GM18526 (cell line): Measurements from ENCODE around the gene SLC2A13.

Experiments
- POLR2A ChIP-seq: IDR thresholded peaks from 3 replicates; pipeline ENCODE4 v1.6.1; 2011; ENCODE audit not compliant: insufficient read length; ENCODE audit errors: extremely low read depth

Gene SLC2A13

DNA sequence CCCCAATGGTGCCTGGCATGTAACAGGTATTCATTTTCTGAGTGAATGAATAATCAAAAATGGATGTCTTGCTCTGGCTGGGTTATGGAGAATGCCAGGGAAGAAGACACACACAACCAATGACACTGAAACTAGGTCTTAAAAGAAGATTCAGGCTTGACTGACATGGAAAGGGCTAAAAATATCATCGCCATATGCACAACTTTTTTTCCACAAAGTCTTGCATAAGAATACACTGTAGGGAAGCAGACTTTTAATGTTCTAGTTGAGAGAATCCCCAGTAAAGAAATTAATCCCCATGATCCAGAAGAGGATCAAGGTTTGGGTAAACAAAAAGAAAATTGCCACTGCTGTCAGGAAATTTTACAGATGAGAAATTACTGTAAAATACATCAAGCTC lies 116.4 kb downstream of the SLC2A13 start:
- TF ChIP-seq POLR2A, result no peak

DNA sequence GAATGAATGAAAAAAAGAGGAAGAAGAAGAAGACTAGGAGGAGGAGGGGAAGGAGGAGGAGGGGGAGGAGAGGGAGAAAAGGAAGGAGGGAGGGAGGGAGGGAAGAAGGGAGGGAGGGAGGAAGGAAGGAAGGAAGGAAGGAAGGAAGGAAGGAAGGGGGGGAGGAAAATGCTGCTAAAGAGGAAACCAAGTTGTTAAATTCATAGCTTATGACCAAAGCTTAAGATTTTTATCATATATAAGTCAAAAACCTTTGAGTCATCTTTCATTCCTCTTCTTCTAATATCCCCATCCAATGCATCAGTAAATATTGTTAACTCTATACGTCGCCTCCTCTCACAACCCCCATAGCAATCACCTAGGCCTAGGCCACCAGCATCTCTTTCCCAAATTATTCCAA lies 117.3 kb downstream of the SLC2A13 start:
- no peak for TF ChIP-seq POLR2A

DNA sequence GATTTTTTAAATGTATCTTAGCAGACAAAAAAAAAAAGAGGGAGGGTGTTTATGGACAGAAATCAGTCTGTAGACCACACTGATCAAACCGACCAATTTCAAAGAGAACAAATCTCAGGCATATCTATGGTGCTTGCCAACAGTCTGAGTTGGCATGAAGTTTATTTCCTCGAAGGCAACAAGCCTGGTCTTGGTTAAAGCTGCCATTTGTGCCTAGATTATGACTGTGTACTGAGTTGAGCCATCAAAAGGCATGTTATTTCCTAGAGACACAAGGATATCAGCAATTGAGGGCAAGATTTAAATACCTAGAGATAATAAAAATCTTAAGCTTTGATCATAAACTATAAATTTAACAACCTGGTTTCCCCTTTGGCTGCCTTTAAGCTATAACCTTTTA lies 119.2 kb downstream of the SLC2A13 start:
- TF ChIP-seq POLR2A, result no peak

DNA sequence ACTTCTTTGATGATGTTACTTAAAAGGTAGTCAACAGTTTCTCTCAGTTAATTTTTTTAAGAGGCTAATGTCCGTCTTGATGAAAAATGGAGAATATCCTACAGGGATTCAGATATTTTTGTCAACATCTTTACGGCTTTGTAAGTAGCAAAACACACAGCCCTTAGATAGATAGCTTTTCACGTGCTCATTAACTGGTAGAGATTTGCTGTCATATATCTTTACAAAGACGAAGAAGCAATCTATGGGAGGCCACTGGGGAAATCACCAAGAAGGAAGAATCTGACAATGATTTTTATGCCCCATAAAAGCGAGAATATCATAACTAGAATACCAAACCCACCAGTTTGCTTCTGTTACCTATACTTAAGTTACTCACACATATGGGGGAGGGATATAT lies 121.2 kb downstream of the SLC2A13 start:
- TF ChIP-seq POLR2A, result no peak

DNA sequence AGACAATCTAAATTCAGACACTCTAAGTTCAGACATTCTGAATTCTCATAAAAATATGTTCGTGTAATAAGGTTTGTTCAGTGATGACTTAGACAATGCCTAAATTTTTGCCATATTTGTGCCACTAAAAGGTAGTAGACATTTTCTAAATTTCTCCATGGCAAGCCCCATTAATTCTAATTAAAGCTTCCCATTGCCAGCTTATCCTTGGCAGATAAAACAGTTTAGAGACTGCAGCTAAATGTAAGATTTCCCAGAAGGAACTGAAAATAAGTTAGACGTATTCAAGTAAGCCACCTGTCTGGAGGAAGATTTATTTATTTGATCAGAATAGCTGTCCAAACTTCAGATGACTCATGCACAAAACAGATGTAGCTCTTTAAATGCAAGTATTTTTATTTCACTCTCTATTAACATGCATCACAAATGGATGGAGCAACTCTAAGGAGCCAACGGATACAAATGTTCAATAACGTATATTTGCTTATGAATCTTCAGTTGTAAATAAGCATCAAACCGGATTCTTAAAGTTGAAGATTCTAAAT lies 130.4 kb downstream of the SLC2A13 start:
- no peak for TF ChIP-seq POLR2A

DNA sequence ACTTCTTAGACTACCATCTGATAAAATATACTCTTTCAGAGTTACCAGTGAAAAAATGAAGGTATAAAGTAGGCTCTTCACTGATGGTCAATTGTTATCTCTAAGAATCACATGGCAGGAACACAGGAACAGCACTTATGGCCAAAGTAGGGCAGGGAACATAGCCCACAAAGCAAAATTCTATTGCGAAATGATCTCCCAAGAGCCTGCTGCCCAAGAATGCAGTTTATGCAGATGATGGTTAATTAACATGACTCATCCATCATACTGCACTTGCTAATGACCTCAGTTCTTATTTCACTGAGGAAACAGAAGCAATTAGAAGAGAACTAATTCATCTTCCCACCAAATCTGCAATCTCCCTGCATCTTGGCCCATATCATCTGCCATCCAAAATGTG lies 133.8 kb downstream of the SLC2A13 start:
- no peak for TF ChIP-seq POLR2A

DNA sequence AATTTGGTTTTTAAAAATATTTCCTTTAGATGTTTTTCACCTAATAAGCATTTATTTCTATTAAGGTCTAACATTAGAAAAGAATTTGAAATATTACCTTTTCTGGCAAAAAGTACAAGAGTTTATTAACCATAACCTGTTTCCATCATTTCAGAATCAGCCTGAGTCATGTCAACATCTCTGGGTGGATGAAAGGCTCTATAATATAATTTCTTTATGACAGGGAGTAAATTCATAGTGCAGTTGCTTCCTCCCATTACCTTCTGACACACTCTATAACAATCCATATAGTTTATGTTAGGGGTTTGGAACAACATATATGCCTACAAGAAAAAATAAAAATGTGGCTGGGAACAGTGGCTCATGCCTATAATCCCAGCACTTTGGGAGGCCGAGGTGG lies 134.5 kb downstream of the SLC2A13 start:
- no peak for TF ChIP-seq POLR2A

DNA sequence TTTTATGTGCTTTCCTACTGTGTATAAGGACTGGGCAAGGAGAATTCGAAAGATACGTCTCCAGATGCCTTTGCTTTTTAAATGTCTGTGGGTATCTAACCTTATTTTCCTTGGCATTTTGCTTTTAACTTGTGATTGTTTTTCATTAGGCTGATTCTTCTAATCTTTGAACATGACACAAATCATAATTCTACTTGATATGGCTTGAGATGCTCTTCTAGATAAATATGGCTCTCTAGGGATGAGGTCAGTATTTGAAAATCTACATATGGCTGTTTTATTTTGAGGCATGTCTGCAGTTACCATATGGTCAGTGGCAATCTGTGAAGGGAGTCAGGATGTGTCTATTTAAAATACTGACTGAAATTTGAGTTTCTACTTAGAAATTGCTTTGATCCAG lies 139.2 kb downstream of the SLC2A13 start:
- TF ChIP-seq POLR2A, result no peak

DNA sequence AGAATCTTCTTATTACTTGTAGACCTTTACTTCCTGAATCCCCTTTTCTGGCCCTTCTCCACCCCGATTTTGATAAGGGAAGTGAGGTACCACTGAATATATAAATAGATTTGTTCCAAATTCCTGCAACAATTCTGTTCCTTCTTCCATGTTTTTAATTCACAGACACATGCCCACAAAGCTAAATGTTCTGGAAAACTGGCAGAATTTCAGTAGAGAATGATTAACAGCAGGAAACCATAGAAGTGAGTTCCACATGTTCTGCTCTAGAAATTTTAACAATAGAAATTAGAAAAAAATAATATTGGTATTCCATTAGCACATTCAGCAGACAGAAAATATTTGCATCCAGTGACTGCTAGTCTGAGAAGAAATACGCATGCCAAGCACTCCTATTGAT lies 139.6 kb downstream of the SLC2A13 start:
- TF ChIP-seq POLR2A, result no peak

DNA sequence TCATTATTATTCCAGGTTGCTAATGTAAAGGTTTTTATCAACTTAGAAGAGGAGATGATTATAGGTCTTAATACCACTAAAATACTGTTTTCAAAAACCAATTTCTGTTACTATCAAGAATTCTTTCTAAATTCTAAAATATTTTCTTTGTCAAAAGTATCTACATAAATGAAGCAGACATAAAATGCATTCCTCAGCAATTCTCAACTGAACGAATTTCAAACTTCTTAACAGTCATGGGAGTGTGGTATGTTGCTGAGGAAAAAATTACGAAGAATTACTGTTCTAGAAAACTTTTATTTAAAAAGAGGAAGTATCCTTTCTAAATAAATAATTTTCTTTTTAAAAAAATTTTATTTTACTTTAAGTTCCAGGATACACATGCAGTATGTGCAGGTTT lies 146.4 kb downstream of the SLC2A13 start:
- no peak for TF ChIP-seq POLR2A

DNA sequence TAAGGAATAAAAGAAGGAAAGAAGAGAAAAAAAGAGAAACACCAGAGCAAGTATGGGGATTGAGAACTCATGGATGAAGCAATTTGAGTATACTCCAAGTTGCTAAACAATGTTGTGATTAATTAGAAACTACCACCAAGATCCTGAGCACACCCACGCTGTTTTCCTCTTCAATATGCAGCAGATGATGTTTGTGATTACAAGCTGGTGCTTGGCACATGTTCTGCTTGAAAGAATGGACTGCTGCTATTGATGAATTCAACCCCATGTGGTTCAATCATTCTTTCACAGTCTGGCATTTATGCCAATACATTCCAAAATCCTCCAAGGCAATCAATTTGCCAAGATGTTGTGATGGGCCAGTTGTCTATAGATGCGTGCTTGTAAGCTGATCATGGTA lies 146.8 kb downstream of the SLC2A13 start:
- TF ChIP-seq POLR2A, result no peak

DNA sequence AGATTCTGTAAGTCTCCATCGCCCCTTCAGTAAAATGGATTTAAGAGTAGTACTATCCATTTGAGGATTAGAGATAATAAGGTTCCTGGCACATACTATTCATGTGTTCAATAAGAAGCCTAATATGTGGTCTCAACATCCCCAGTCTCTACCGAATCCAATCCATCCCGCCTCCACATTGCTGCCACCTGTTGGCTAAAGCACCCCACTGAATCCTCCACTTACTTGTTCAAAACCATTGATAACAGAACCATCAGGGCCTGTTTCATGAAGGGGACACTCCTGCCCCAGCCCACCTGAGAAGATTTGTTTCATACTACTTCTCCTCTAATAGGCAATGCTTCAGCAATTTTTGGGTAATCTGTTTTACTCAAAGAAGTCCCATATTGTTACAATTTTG lies 147.5 kb downstream of the SLC2A13 start:
- no peak for TF ChIP-seq POLR2A

DNA sequence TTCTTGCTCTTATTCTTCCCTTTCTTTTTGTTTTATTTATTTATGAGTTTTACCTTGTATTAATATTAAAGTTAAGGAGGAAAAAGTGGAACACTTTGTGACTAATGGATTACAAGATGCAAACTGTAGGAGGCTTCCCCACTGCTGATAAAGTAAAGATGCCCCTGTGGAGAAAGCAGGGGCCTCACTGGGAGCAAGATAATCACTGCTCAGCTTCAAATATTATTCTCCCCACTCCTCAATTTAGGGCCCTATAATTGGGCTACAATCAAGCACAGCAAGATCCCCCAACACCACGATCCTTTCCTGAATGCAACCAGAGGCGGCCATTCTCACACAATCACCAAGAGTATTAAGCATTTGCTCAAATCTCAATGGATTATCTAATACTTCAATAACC lies 149.2 kb downstream of the SLC2A13 start:
- no peak for TF ChIP-seq POLR2A

DNA sequence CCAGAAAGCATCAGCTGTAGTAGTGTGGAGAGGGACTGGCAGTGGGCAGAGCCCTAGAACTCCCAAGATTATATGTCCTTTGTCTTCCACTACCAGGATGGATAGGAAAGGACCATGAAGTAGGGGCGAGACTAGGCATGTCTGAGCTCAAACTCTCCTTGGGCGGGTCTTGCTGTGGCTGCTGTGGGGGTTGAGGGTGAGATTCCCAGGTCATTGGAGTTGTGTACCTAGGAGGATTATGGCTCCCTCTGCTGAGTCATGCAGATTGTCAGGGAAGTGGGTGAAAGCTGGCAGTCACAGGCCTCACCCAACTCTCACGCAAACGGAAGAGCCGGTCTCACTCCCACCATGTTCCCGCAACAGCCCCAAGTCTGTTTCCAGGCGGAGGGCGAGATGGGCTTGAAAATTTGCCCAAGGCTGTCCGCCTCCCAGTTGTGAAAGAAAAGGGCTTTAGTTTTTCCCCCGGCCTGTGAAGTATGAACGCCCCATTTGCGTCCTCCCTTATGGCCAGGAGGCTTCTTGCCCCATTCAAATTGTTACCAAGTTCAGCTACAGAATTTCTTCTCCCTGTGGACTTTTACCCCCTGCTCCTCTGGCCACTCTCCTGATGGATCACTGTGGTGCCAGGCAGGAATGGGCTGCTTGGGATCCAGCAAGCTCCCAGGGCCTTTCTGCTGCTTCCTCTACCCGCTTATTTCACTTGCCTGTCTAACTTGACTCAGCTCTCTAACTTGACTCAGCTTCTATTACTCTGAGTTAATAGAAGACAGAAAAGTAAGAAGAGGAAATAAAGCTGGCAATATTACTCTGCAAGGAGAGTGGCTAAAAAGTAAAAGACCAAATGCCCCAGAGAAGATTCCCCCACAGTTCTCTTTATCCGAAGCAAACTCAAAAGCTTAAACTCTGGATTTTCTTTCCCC lies 159.3 kb downstream of the SLC2A13 start:
- no peak for TF ChIP-seq POLR2A

DNA sequence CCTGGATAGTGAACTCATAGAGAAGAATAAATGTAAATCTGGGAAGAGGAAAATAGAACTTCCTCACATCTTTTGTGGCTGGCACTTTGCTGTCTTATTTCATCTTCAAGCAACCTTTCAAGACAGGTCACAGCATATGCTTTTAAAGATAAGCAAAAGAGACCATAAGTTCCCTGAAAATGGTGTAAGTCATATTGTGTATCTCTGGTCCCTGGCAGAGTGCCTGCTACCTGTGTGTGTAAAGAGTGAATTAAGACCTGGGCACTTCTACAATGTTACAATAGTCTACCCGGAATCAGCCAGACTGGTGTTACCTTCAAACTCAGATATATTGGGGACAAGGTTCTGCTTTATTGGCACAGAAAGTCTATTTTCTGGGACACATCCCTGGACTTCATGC lies 168.8 kb downstream of the SLC2A13 start:
- no peak for TF ChIP-seq POLR2A

DNA sequence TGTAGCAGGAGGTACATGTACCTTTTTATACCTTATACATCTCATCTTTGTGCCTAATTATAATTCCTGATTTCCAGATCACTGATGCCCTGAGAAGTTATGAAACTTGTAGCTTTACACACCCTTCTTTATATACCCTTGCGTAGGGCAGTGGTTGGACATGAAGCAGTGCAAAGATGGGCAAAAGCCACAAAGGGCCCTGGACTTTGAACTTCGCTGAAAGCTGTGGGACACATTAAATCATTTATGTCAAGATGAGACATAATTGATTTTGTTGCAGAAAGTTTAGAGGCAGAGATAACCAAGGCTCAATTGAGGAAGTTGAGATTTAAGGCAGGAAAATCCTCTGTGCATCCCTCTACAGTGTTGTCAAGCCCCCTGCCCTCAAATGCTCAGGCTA lies 170.0 kb downstream of the SLC2A13 start:
- TF ChIP-seq POLR2A, result no peak

DNA sequence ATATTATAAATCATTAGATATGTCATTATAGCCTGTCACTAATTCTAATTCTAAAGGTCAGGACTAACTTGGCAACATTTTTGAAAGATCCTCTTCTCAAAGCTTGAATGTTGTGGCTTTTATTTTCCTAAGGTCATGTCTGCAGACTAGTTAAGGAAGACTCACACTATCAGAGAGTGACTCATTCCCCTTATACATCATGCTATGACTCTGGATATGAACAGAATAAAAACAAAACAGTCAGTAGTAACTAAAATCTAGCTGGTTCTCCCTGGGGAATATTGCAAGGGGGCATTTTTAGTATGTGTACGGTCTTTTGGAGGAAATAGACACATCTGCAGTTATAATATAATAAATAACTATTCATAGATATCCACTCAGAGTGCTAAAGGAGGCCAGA lies 170.6 kb downstream of the SLC2A13 start:
- no peak for TF ChIP-seq POLR2A
